Mammary epithelial cell (primary cell): Measurements from ENCODE around the gene ZNF530.

Experiments used
- CTCF ChIP-seq, 2 donors: IDR thresholded peaks in 1 of 2; conservative IDR thresholded peaks in 1 of 2; 2 replicates each; pipeline ENCODE4 v1.5.1; 2011 to 2012; ENCODE audit warnings: inconsistent platforms in 2 of 2, low read length in 2 of 2, mild to moderate bottlenecking in 2 of 2, control low read depth in 1 of 2, low read depth in 1 of 2; ENCODE audit not compliant: insufficient read depth in 1 of 2; ENCODE audit errors: extremely low read depth in 1 of 2
- EZH2 ChIP-seq: IDR thresholded peaks from 2 replicates; pipeline ENCODE4 v1.6.1; 2012; ENCODE audit warnings: low read length, inconsistent platforms, borderline replicate concordance

GRCh38 chr19:57558525-57558924 is 41.2 kb upstream of the ZNF530 start:
- TF ChIP-seq CTCF (conservative IDR thresholded peaks at IDR 0.05 in 1 of 2, IDR thresholded peaks at IDR 0.05 in 1 of 2; ENCODE audit: extremely low read depth in 1 of 2, insufficient read depth in 1 of 2, low read depth in 1 of 2, low read length in 2 of 2) (no peak), EZH2 (no peak)
